ENCODE measurements around the gene ADGRL2. TPM values are rescaled to one million over a fixed set of nuclear protein-coding genes. Genes with fewer than 3 reads are reported as not detected.

ADGRL2 gene
- total and polyA plus RNA-seq, 3 donors from 2014 or later: 13.5 to 25.2 (median 13.8) TPM

- no peak for TF ChIP-seq POLR2A (IDR thresholded peaks at IDR 0.05)
- no peak for TF ChIP-seq CTCF (IDR thresholded peaks at IDR 0.05)
- WGBS, 2 donors: 67 to 71% methylated on average over 1 of the region's 1 CpG
- H3K27me3 ChIP-seq: no peaks in the 10 kb centered on the region
Measured at GRCh38 chr1:82019508-82019907, 218.8 kb downstream of the ADGRL2 start.

GRCh38 chr1:82030830-82031229 lies 230.1 kb downstream of the ADGRL2 start:
- Histone ChIP-seq H3K27me3 (no peaks in the 10 kb centered on the region), H3K4me1 (no peaks in the 10 kb centered on the region), H3K4me3 (no peak overlapping the region), H3K27ac (no peak overlapping the region), H3K9me3 (no peaks in the 10 kb centered on the region), H3K36me3 (ENCODE audit: low read depth, missing control alignments) (no peaks in the 10 kb centered on the region)
- no peak for DNase-seq
- WGBS, 2 donors: 93 to 97% methylated on average over 3 of the region's 3 CpGs
- intact Hi-C loops (cut with DNase I; ENCODE audit: low total_unique reads): no loop called here
- TF ChIP-seq POLR2A (IDR thresholded peaks at IDR 0.05) (no peak), CTCF (IDR thresholded peaks at IDR 0.05) (no peak)

More at GRCh38 chr1:82019508-82019907, 218.8 kb downstream of the ADGRL2 start:
- Histone ChIP-seq H3K27ac (no peak overlapping the region), H3K9me3 (no peaks in the 10 kb centered on the region), H3K4me1 (no peaks in the 10 kb centered on the region), H3K36me3 (ENCODE audit: low read depth, missing control alignments) (no peaks in the 10 kb centered on the region), H3K4me3 (no peak overlapping the region)
- intact Hi-C loops (cut with DNase I; ENCODE audit: low total_unique reads): no loop called here
- DNase-seq: no peak

GRCh38 chr1:82032068-82032467 lies 231.3 kb downstream of the ADGRL2 start:
- Histone ChIP-seq H3K27ac (no peak overlapping the region), H3K27me3 (no peaks in the 10 kb centered on the region), H3K9me3 (no peaks in the 10 kb centered on the region), H3K36me3 (ENCODE audit: low read depth, missing control alignments) (no peaks in the 10 kb centered on the region), H3K4me3 (no peak overlapping the region), H3K4me1 (no peaks in the 10 kb centered on the region)
- intact Hi-C loops (cut with DNase I; ENCODE audit: low total_unique reads): no loop called here
- WGBS, 2 donors: 62 to 83% methylated on average over 2 of the region's 2 CpGs
- no peak for TF ChIP-seq CTCF (IDR thresholded peaks at IDR 0.05)
- TF ChIP-seq POLR2A (IDR thresholded peaks at IDR 0.05): no peak
- no peak for DNase-seq

- intact Hi-C loops (cut with DNase I; ENCODE audit: low total_unique reads): no loop called here
Measured at GRCh38 chr1:82034812-82035211, 234.1 kb downstream of the ADGRL2 start.

More at GRCh38 chr1:82034812-82035211, 234.1 kb downstream of the ADGRL2 start:
- Histone ChIP-seq H3K27me3 (no peaks in the 10 kb centered on the region), H3K4me1 (no peaks in the 10 kb centered on the region), H3K4me3 (no peak overlapping the region), H3K36me3 (ENCODE audit: low read depth, missing control alignments) (no peaks in the 10 kb centered on the region), H3K27ac (no peak overlapping the region), H3K9me3 (no peaks in the 10 kb centered on the region)
- 79 to 81% methylated on average over 3 of the region's 3 CpGs for WGBS, 2 donors
- DNase-seq: no peak
- TF ChIP-seq POLR2A (IDR thresholded peaks at IDR 0.05) (no peak), CTCF (IDR thresholded peaks at IDR 0.05) (no peak)

All from testis (tissue), 3 donors.